ENCODE data around the gene C2orf49.

DNA sequence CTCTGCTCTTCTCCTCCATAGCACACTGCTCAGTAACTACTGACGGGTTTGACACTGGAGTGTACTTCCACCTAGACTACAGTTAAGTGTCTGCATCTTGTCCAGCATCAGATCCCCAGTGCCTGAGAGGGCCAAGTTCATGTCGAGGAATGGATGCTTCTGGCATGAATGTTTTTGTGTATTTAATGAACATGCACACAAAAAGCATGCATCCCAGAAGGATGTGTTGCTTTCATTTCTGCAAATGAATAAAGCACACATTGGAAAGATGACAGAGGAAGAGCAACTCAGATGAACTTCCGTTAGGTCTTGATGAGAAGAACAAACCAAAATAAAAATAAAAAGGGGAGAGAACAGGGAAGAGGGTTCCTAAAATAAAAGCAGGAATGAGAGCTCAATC lies 27.9 kb downstream of the C2orf49 start:
- TF ChIP-seq POLR2A (IDR thresholded peaks at IDR 0.05; ENCODE audit: borderline replicate concordance, extremely low read depth, insufficient read depth, insufficient read length): no peak
- TF ChIP-seq, protein P1, sequence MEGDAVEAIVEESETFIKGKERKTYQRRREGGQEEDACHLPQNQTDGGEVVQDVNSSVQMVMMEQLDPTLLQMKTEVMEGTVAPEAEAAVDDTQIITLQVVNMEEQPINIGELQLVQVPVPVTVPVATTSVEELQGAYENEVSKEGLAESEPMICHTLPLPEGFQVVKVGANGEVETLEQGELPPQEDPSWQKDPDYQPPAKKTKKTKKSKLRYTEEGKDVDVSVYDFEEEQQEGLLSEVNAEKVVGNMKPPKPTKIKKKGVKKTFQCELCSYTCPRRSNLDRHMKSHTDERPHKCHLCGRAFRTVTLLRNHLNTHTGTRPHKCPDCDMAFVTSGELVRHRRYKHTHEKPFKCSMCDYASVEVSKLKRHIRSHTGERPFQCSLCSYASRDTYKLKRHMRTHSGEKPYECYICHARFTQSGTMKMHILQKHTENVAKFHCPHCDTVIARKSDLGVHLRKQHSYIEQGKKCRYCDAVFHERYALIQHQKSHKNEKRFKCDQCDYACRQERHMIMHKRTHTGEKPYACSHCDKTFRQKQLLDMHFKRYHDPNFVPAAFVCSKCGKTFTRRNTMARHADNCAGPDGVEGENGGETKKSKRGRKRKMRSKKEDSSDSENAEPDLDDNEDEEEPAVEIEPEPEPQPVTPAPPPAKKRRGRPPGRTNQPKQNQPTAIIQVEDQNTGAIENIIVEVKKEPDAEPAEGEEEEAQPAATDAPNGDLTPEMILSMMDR (IDR thresholded peaks at IDR 0.05 in 2 of 3, conservative IDR thresholded peaks at IDR 0.05 in 1 of 3; ENCODE audit: borderline replicate concordance in 1 of 3, insufficient read depth in 1 of 3, low read depth in 2 of 3, low read length in 2 of 3): no peak
- TF ChIP-seq, protein P2, sequence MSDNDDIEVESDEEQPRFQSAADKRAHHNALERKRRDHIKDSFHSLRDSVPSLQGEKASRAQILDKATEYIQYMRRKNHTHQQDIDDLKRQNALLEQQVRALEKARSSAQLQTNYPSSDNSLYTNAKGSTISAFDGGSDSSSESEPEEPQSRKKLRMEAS (IDR thresholded peaks at IDR 0.05): no peak
- TF ChIP-seq EZH2phosphoT487 (IDR thresholded peaks at IDR 0.05; ENCODE audit: borderline replicate concordance): no peak
- TF ChIP-seq JUND (IDR thresholded peaks at IDR 0.05): no peak
- no peak for TF ChIP-seq CBX3 (IDR thresholded peaks at IDR 0.05; ENCODE audit: low read depth)
- no peak for TF ChIP-seq SIN3A (IDR thresholded peaks at IDR 0.05; ENCODE audit: low read depth)
- TF ChIP-seq ZNF274 (IDR thresholded peaks at IDR 0.05; ENCODE audit: low read depth, low read length): no peak
- TF ChIP-seq, protein P3, sequence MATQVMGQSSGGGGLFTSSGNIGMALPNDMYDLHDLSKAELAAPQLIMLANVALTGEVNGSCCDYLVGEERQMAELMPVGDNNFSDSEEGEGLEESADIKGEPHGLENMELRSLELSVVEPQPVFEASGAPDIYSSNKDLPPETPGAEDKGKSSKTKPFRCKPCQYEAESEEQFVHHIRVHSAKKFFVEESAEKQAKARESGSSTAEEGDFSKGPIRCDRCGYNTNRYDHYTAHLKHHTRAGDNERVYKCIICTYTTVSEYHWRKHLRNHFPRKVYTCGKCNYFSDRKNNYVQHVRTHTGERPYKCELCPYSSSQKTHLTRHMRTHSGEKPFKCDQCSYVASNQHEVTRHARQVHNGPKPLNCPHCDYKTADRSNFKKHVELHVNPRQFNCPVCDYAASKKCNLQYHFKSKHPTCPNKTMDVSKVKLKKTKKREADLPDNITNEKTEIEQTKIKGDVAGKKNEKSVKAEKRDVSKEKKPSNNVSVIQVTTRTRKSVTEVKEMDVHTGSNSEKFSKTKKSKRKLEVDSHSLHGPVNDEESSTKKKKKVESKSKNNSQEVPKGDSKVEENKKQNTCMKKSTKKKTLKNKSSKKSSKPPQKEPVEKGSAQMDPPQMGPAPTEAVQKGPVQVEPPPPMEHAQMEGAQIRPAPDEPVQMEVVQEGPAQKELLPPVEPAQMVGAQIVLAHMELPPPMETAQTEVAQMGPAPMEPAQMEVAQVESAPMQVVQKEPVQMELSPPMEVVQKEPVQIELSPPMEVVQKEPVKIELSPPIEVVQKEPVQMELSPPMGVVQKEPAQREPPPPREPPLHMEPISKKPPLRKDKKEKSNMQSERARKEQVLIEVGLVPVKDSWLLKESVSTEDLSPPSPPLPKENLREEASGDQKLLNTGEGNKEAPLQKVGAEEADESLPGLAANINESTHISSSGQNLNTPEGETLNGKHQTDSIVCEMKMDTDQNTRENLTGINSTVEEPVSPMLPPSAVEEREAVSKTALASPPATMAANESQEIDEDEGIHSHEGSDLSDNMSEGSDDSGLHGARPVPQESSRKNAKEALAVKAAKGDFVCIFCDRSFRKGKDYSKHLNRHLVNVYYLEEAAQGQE (IDR thresholded peaks at IDR 0.05; ENCODE audit: low read depth): no peak
- TF ChIP-seq, protein P4, sequence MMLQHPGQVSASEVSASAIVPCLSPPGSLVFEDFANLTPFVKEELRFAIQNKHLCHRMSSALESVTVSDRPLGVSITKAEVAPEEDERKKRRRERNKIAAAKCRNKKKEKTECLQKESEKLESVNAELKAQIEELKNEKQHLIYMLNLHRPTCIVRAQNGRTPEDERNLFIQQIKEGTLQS (IDR thresholded peaks at IDR 0.05): no peak
